Hematopoietic multipotent progenitor cell treated with erythropoietin and hydrocortisone succinate and interleukin-3 and kit ligand, for 17 days (in vitro differentiated cells): ENCODE data around the gene ADAMTS12.

Source experiments
- DNase-seq: peaks from one replicate; pipeline ENCODE4 v3.0.0-alpha.2; 2015; ENCODE audit warnings: low spot score

The ADAMTS12 gene

GRCh38 chr5:33758737-33759136 lies 133.1 kb downstream of the ADAMTS12 start:
- DNase-seq: no peak

- no peak for DNase-seq
Observed at GRCh38 chr5:33756491-33756890, 135.3 kb downstream of the ADAMTS12 start.

- no peak for DNase-seq
Observed at GRCh38 chr5:33755231-33755630, 136.6 kb downstream of the ADAMTS12 start.

GRCh38 chr5:33753704-33754103 lies 138.1 kb downstream of the ADAMTS12 start:
- no peak for DNase-seq

GRCh38 chr5:33748754-33749153 lies 143.0 kb downstream of the ADAMTS12 start:
- no peak for DNase-seq

GRCh38 chr5:33745101-33745770 lies 146.6 kb downstream of the ADAMTS12 start:
- DNase-seq: no peak

- no peak for DNase-seq
Observed at GRCh38 chr5:33743099-33743498, 148.7 kb downstream of the ADAMTS12 start.

GRCh38 chr5:33742181-33742580 lies 149.6 kb downstream of the ADAMTS12 start:
- no peak for DNase-seq

- DNase-seq: no peak
Observed at GRCh38 chr5:33738967-33739366, 152.8 kb downstream of the ADAMTS12 start.

- no peak for DNase-seq
Observed at GRCh38 chr5:33738097-33738496, 153.7 kb downstream of the ADAMTS12 start.

- no peak for DNase-seq
Observed at GRCh38 chr5:33737697-33738096, 154.1 kb downstream of the ADAMTS12 start.

GRCh38 chr5:33737284-33737683 lies 154.5 kb downstream of the ADAMTS12 start:
- no peak for DNase-seq

GRCh38 chr5:33736510-33736909 lies 155.3 kb downstream of the ADAMTS12 start:
- DNase-seq: no peak

GRCh38 chr5:33735072-33735471 lies 156.7 kb downstream of the ADAMTS12 start:
- DNase-seq: no peak

- no peak for DNase-seq
Observed at GRCh38 chr5:33734537-33734936, 157.3 kb downstream of the ADAMTS12 start.

- no peak for DNase-seq
Observed at GRCh38 chr5:33733225-33733624, 158.6 kb downstream of the ADAMTS12 start.

GRCh38 chr5:33726422-33727165 lies 165.2 kb downstream of the ADAMTS12 start:
- no peak for DNase-seq

- no peak for DNase-seq
Observed at GRCh38 chr5:33725806-33726205, 166.0 kb downstream of the ADAMTS12 start.

GRCh38 chr5:33721491-33722200 lies 170.1 kb downstream of the ADAMTS12 start:
- DNase-seq: no peak

GRCh38 chr5:33720176-33720575 lies 171.6 kb downstream of the ADAMTS12 start:
- no peak for DNase-seq

- DNase-seq: no peak
Observed at GRCh38 chr5:33719769-33720168, 172.0 kb downstream of the ADAMTS12 start.

GRCh38 chr5:33715661-33716060 lies 176.1 kb downstream of the ADAMTS12 start:
- DNase-seq: no peak

- DNase-seq: no peak
Observed at GRCh38 chr5:33713136-33713765, 178.5 kb downstream of the ADAMTS12 start.
